GM19438 (cell line): ENCODE results near the gene ENO3.

Experiments
- ATAC-seq: cut with Tn5 transposase; IDR thresholded peaks from one replicate; pipeline ENCODE4 v1.9.1; 2021; ENCODE audit warnings: low read depth; ENCODE audit not compliant: unreplicated experiment

ENO3 gene

GRCh38 chr17:4971826-4972225, 20.9 kb downstream of the ENO3 start:
- no peak for ATAC-seq

DNA sequence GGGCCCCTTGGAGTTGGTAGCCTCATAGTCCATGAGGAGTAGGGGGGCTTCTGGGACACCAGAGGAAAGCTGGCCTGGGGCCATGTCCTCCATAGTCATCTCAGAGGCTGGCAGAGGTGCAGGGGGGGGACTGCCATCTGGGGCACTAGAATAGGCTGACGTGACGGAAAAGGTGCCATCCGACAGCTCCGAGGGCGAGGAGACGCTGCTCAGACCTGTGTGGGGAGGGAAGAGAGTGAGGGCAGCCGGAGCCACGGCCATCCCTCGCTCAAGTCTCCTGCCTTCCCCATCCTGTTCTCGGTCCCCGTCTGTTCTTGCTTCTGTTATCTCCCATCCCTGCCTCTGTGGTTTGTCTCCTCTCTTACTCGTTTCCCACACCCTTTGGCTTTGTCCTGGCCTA, 21.4 kb downstream of the ENO3 start:
- no peak for ATAC-seq

GRCh38 chr17:4972752-4973151, 21.8 kb downstream of the ENO3 start:
- ATAC-seq, result no peak

DNA sequence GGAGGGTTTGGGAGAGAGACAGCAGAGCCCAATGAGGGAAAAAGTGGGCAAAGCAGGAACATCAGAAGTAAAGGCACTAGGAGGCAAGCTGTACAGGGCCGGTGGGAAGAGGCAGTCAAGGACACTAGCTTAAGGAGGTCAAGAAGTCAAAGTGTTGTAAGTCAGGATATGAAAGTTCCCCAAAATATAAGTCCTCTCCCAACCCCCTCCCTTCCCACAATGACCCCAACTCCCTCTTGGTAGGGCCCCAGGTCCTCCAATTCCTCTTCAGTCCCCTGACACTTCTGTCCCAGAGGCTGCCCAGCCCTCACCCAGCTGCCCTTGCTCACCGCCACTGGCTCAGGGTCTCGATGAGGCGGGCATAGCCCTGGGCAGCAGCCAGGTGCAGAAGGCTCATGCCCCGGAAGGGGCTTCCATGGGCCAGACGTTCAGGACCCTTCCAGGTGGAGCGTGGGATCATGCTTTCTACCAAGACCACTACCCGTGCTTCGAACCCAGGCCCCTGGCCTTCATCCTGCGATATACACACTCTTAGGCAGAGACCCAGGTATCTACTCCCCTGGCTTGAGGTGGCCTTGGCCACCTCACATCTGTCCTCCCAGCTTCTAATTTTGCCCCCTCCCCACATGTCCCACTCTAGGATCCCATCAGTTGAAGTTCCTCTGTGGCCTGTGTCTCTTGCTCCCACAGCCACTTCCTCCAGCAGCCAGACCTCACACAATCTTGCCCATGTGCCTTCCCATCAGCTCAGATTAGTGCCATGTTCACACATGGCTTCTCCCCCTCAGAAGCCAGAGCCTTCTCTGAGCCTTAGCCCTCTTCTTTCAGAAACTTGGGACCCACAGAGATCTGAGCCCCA, 22.6 kb downstream of the ENO3 start:
- no peak for ATAC-seq

GRCh38 chr17:4974115-4974670, 23.3 kb downstream of the ENO3 start:
- ATAC-seq, result no peak

- no peak for ATAC-seq
Measured at GRCh38 chr17:4978726-4979125, 27.8 kb downstream of the ENO3 start.

GRCh38 chr17:4980644-4981216, 29.8 kb downstream of the ENO3 start:
- ATAC-seq, result no peak

- no peak for ATAC-seq
Measured at GRCh38 chr17:4982305-4982704, 31.4 kb downstream of the ENO3 start.

DNA sequence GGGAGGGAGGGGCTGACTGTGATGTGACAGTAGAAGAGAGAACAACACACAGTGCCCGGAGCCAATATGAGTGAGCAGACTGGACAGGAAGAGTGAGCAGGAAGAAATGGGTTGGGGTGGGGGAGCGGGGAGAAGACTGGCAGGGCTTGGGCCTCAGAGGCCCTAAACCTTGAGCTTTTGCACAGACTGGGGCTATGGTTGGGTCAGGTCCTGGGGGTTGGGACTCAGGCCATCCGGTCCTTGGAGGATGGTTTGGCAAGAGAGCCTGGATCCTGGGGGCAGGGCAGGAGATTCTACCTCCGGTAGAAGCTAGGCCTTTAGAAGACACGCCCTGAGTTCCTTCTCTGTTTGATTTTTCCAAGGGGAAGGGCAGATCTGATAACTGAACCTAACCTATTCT, 35.5 kb downstream of the ENO3 start:
- no peak for ATAC-seq

DNA sequence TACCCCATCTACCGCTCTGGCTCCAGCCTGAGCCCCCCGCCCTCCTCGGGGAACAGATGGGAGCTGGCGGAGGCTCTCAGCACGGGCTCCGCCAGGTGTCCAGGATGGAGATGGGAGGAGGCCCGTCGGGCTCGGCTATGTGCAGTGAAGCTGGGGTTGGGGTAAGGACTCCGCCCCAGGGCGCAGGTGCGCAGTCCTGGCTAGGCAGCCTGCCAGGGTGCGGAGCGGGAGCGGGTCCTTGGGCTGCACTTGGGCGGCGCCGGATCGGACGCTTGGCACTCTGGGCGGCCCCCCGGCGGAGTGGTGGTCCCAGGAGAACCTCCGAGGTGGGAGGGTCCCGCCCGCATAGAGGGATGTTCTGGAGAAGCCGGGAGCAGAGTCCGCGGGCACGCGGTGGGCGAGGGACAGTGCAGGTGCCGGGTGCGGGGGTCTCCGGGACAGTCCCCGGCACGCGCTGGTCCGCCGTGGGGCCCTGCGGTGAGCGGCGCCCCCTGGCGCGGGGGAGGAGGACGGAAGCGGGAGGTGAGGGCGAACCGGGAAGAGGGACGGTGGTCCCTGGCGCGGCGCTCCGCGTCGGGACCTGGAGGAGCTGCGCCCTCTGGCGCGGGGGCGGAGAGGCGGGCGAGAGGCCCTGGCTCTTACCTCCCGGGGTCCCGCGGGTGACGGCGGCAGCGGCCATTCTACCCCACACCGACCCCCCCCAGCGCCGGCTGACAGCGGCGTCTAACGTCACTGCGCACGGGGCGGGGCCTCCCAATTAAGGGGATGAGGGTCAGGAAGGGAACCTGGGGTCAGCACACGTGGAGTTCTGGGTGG, 36.2 kb downstream of the ENO3 start, which contains the start of gene CAMTA2:
Gene CAMTA2, minus strand, starts transcription at position 725 of the 816 bp plus-strand sequence. CDS start 1,453 bp downstream, outside the sequence.
- ATAC-seq, result peak; percentile 64

- ATAC-seq, result no peak
Measured at GRCh38 chr17:4987767-4988567, 37.0 kb downstream of the ENO3 start.

GRCh38 chr17:4994081-4994595, 43.2 kb downstream of the ENO3 start:
- ATAC-seq, result no peak

- peak; percentile 82 for ATAC-seq
Measured at GRCh38 chr17:4997302-4998026, 46.5 kb downstream of the ENO3 start, which contains the start of the genes INCA1 and KIF1C. INCA1 (minus strand) TSS chr17:4997522; CDS start chr17:4994437, 3,085 bp downstream. KIF1C (plus strand) TSS chr17:4997950; CDS start chr17:5000247, 2,297 bp downstream.

GRCh38 chr17:4998027-4998731, 47.3 kb downstream of the ENO3 start:
- peak; percentile 5 for ATAC-seq

DNA sequence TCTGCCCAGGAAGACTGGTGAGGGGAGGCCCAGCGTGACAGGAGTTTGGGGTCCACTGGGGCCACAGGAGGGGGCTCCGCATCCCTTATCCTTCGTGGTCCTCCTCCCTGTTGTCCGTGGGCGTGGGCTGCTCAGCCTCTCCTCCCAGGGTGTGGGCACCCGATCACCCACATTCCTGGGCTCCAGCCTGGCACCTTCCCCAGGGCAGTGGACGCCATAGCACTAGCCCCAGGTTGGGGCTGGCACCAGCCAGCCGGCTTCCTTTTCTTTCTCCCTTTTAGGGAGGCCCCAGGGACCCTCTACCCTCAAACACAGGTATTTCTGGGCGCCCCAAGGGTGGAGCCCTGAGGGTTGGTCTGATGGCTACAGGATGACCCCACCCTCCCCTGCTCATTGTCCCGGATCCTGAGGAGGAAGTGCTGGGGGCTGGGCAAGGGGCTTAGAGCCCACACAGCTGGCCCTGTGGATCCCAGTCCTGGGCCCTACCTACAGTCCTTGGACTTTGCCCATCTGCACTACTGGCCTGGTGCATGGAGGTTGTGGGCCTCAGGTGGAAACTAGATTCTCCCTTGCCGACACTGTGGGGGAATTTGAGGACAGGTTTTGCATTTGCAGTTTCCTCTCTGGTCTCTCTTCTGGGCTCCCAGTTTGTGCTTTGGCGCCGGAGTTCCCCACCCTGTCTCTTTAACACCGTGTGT, 48.0 kb downstream of the ENO3 start:
- no peak for ATAC-seq

GRCh38 chr17:4999430-5000093, 48.6 kb downstream of the ENO3 start:
- ATAC-seq, result no peak

- no peak for ATAC-seq
Measured at GRCh38 chr17:5000237-5000639, 49.3 kb downstream of the ENO3 start.
